Esophagus (tissue), 2 donors: Measurements from ENCODE around the gene ALDH3A1. TPM values are rescaled to one million over a fixed set of nuclear protein-coding genes. Genes with fewer than 3 reads are reported as not detected.
A peak's percentile ranks its signal among the peaks of the same experiment; 100 is the strongest.

Source experiments
- H3K27ac ChIP-seq, 2 donors: one replicate each; pipeline ENCODE4 v1.5.1; 2013; ENCODE audit warnings: low read depth in 2 of 2, mild to moderate bottlenecking in 2 of 2, inconsistent platforms in 1 of 2, low read length in 1 of 2, moderate library complexity in 1 of 2
- H3K27me3 ChIP-seq, 2 donors: one replicate each; pipeline ENCODE4 v1.6.1; 2013; ENCODE audit warnings: low read length in 2 of 2, control low read depth in 1 of 2, mild to moderate bottlenecking in 1 of 2; ENCODE audit not compliant: insufficient read depth in 2 of 2, control insufficient read depth in 1 of 2
- H3K36me3 ChIP-seq, 2 donors: one replicate each; pipeline ENCODE4 v1.6.1; 2013; ENCODE audit warnings: low read length in 1 of 2; ENCODE audit not compliant: control insufficient read depth in 2 of 2, insufficient read depth in 2 of 2
- H3K4me1 ChIP-seq, 2 donors: one replicate each; pipeline ENCODE4 v1.6.1; 2013; ENCODE audit warnings: low read length in 1 of 2; ENCODE audit not compliant: control insufficient read depth in 2 of 2, insufficient read depth in 2 of 2
- H3K4me3 ChIP-seq, 2 donors: one replicate each; pipeline ENCODE4 v1.5.1; 2013; ENCODE audit warnings: low read length in 2 of 2, mild to moderate bottlenecking in 2 of 2, low read depth in 1 of 2, moderate library complexity in 1 of 2
- H3K9me3 ChIP-seq, 2 donors: one replicate each; pipeline ENCODE4 v1.6.1; 2013; ENCODE audit warnings: mild to moderate bottlenecking in 2 of 2, low read depth in 1 of 2, low read length in 1 of 2, moderate library complexity in 1 of 2; ENCODE audit not compliant: control insufficient read depth in 2 of 2, insufficient read depth in 1 of 2
- WGBS, 2 donors: extraction: QIAGEN DNeasy Blood & Tissue Kit; methylation state at CpG; one replicate each; pipeline ENCODE4 v1.1.7; 2013; 5-methylcytosine and 5-hydroxymethylcytosine counted together
- polyA plus RNA-seq, 2 donors: library from polyadenylated mRNA; stranded (reverse); fragments of 200-250 nt; gene quantifications; one replicate each; pipeline ENCODE4 v1.2.3, GENCODE V29; 2013
- donor health status: healthy with polysubstance abuse.
- donor health status: Bipolar disorder and iron deficiency.

The ALDH3A1 gene
- polyA plus RNA-seq, 2 donors = 202 to 673 TPM

GRCh38 chr17:19707728-19708221 lies 40.3 kb downstream of the ALDH3A1 start:
- WGBS, 2 donors = 57 to 76% methylated on average over 5 to 11 of the region's 11 CpGs

DNA sequence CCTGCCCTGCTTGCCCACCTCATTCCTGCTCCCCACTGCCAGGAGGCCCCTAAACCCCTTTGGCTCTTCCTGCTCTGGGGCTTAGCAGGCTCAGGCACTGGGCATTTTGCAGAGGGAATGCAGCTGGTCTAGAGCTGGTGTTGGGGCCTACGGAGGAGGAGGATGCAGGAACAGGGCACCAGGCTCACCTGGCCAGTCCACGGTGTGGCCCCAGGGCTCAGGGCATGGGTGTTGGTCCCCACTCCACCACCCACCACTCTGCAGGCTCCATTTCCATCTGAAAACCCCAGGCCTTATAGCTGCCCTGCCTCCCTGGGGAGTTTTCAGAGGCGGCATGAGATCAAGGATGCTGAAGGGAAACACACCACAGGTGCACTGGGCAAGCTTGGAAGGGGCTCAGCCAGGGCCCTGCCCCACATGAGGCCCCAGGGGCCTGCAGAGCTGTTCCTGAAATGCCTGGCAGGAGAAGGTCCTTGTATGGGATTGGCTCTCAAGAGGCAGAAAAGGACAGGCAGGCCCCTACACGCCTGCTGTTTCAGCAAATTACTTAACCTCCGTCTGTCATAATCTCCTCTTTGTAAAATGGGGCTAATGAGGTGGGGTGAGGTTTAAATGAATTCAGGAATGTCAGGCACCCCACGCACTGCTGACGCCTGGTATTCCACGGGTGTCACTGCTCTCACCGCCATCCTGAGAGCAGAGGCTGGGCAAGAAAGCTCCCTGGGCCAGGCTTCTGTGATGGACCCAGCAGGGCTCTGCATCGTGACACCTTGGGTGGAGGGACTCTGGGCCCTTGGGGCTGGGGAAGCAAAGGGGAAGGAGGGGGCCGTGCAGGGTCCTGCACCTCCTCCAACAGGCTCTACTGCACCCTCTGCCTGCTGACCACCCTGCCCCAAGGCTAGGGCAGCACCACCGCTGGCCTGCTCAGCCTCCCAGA lies 41.0 kb downstream of the ALDH3A1 start:
- peak overlapping the region; percentile 92 to 93 for H3K27ac ChIP-seq

More at GRCh38 chr17:19707728-19708221, 40.3 kb downstream of the ALDH3A1 start:
- peaks cover 0 to 22% of the 10 kb centered on the region in 2 donors for H3K4me1 ChIP-seq
- H3K36me3 ChIP-seq = no peaks in the 10 kb centered on the region
- no peaks in the 10 kb centered on the region for H3K27me3 ChIP-seq
- no peaks in the 10 kb centered on the region for H3K9me3 ChIP-seq
- H3K27ac ChIP-seq = peak overlapping the region; percentile 92 to 93
- H3K4me3 ChIP-seq = no peak overlapping the region

DNA sequence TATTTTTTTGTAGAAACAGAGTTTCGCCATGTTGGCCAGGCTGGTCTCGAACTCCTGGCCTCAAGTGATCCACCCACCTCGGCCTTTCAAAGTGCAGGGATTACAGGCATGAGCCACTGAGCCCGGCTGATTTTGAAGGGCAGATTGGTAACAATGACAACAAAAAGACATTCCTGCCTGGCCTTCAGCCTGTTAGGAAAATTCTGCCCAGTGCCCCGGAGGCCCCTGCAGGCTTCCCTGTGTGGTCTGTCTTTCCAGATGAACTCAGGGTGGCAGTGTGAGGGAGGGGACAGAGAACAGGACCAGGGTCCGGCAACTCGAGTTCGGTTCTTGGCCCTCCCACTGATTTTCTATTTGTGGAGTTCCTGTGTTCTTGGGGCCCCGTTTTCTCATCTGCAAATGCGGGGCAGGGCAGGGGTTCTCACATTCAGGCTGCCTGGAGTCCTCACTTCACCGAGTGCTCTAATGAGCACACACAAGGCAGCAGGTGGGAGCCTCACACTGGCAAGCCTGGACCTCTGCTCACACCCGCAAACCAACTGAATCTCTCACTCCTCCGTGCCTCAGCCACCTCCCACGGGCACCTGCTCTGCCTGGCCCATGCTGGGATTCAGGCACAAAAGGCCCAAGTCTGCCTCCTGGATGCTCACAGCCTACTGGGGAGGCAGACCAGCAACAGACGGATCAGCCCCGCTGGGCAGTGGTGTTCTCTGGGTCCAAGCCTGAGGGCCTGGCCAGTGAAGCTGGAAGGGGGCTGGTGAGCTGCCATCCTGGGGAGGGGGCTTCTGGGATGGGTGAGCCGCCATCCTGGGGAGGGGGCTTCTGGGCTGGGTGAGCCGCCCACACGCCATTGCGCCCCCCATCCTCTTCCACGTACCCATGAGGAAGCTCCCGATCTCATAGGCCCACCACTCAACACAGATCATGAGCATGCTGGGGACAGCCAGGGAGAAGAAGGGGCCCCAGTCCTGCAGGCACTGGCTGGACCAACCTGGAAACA lies 42.0 kb downstream of the ALDH3A1 start:
- H3K36me3 ChIP-seq = no peaks in the 10 kb centered on the region
- no peaks in the 10 kb centered on the region for H3K9me3 ChIP-seq
- no peak overlapping the region for H3K4me3 ChIP-seq
- H3K27me3 ChIP-seq = no peaks in the 10 kb centered on the region
- 72 to 76% methylated on average over 22 of the region's 22 CpGs for WGBS, 2 donors
- H3K27ac ChIP-seq = peak overlapping the region; percentile 77 to 83
- peaks cover 0 to 22% of the 10 kb centered on the region in 2 donors for H3K4me1 ChIP-seq

More for the DNA sequence above, 41.0 kb downstream of the ALDH3A1 start:
- Histone ChIP-seq H3K4me1 (peaks cover 0 to 22% of the 10 kb centered on the region in 2 donors), H3K27me3 (no peaks in the 10 kb centered on the region), H3K36me3 (no peaks in the 10 kb centered on the region), H3K4me3 (no peak overlapping the region), H3K9me3 (no peaks in the 10 kb centered on the region)
- 48 to 71% methylated on average over 12 of the region's 12 CpGs for WGBS, 2 donors

DNA sequence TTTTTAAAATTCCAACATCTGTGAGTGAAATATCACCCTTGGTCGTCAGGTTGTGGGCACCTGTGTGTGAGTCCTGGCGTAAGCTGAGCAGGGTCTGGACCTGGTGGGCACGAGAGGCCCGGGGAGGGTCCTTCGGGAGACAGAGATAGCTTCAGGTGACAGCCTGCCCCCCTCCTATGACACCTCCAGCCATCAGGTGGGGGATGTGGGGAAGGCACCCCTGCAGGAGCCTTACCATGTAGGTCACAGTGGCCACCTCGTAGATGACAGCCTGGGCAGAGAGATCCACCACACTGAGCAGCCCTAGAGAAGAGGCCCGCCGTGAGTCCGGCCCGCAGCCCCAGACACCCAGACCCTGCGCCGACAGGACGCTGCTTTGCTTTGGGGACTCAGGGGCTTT lies 42.9 kb downstream of the ALDH3A1 start:
- WGBS, 2 donors = 88 to 91% methylated on average over 13 of the region's 13 CpGs
- H3K4me3 ChIP-seq = no peak overlapping the region
- H3K27ac ChIP-seq = no peak overlapping the region
- H3K36me3 ChIP-seq = no peaks in the 10 kb centered on the region
- H3K9me3 ChIP-seq = no peaks in the 10 kb centered on the region
- H3K27me3 ChIP-seq = no peaks in the 10 kb centered on the region
- H3K4me1 ChIP-seq = peaks cover 0 to 22% of the 10 kb centered on the region in 2 donors

- H3K9me3 ChIP-seq = no peaks in the 10 kb centered on the region
- 78 to 80% methylated on average over 17 of the region's 17 CpGs for WGBS, 2 donors
- peaks cover 0 to 22% of the 10 kb centered on the region in 2 donors for H3K4me1 ChIP-seq
- H3K4me3 ChIP-seq = no peak overlapping the region
- H3K36me3 ChIP-seq = no peaks in the 10 kb centered on the region
- H3K27me3 ChIP-seq = no peaks in the 10 kb centered on the region
- no peak overlapping the region for H3K27ac ChIP-seq
These were observed 44.1 kb downstream of the ALDH3A1 start for GRCh38 chr17:19703828-19704613.

DNA sequence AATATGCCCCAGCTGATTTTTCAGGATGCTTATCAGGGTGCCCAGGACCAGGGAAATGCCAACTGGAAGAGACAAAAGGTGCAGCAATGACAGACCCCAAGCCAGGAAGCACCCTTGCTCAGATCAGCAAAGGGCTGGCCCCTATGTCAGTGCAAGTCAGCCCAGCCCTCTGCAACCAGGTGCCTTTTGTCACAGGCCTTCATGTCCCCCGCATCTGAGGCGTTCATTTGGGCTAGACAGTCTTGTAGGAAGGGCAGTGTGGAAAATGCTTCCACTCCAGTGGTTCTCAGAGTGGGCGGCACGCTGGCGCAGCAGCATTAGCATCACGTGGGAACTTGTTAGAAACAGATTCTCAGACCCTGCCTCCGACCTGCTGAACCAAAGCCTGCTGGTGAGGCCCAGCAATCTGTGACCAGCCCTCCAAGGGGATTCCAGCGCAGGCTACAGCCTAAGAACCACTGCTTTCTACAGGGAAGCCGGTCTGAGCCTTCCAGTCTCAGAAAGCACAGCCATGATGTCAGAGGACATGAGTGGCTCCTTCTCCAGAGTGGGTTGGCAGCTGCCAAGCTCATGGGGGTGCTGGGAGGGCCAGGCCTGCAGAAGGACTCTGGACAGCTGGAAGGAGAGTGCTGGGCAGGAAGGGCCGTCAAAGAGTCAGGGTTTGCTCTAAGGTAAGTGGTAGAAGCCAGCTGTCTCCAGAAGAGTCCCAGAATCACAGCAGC lies 44.8 kb downstream of the ALDH3A1 start:
- H3K9me3 ChIP-seq = no peaks in the 10 kb centered on the region
- H3K36me3 ChIP-seq = no peaks in the 10 kb centered on the region
- whole genome bisulfite sequencing, 2 donors = 72 to 82% methylated on average over 10 of the region's 10 CpGs
- no peaks in the 10 kb centered on the region for H3K27me3 ChIP-seq
- no peak overlapping the region for H3K27ac ChIP-seq
- H3K4me1 ChIP-seq = peaks cover 0 to 20% of the 10 kb centered on the region in 2 donors
- no peak overlapping the region for H3K4me3 ChIP-seq

DNA sequence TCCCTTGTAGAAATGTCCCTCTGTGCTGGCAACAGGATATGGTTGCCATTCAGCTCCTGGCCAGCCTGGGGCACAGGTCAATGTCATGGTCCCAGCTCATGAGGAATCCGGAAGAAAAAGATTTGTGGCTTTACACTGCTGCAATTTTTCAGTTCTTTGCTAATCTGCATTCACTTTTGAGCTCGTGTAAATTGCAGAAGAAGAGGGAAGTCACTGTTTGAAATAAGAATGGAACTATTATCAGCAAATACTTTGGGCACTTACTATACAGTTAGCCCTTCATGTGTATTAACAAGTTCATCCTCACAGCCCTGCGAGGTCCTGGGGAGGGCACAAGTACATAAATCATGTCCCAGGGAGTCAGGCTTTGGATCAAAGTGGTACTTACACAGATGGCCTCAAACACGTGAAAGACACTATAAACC lies 45.9 kb downstream of the ALDH3A1 start:
- Histone ChIP-seq H3K36me3 (no peaks in the 10 kb centered on the region), H3K4me1 (peaks cover 0 to 10% of the 10 kb centered on the region in 2 donors), H3K9me3 (no peaks in the 10 kb centered on the region), H3K27ac (no peak overlapping the region), H3K4me3 (no peak overlapping the region), H3K27me3 (no peaks in the 10 kb centered on the region)
- WGBS, 2 donors = 71 to 76% methylated on average over 4 of the region's 4 CpGs
